HG03175 (cell line): ENCODE results near the gene ZNF536.
"Not testable (repeated sequence)": the region's sequence is repeated elsewhere in the genome, so short reads cannot be mapped to it uniquely, and the experiment has no call there.

Experiments
- ATAC-seq: cut with Tn5 transposase; IDR thresholded peaks from one replicate; pipeline ENCODE4 v1.9.1; 2021; ENCODE audit warnings: mild to moderate bottlenecking, moderate library complexity; ENCODE audit not compliant: unreplicated experiment

ZNF536 gene

GRCh38 chr19:30443531-30444252 is 71.5 kb downstream of the ZNF536 start:
- ATAC-seq: no peak

GRCh38 chr19:30444253-30444671 is 72.1 kb downstream of the ZNF536 start:
- ATAC-seq: no peak

GRCh38 chr19:30444686-30445232 is 72.6 kb downstream of the ZNF536 start:
- ATAC-seq: no peak

GRCh38 chr19:30445385-30445784 is 73.2 kb downstream of the ZNF536 start:
- ATAC-seq: no peak

GRCh38 chr19:30446120-30446519 is 73.9 kb downstream of the ZNF536 start:
- ATAC-seq: not testable (repeated sequence)

- no peak for ATAC-seq
Measured at GRCh38 chr19:30446850-30447552, 74.8 kb downstream of the ZNF536 start.

- ATAC-seq: no peak
Measured at GRCh38 chr19:30447553-30447870, 75.3 kb downstream of the ZNF536 start.

GRCh38 chr19:30448386-30449077 is 76.3 kb downstream of the ZNF536 start:
- no peak for ATAC-seq

- ATAC-seq: no peak
Measured at GRCh38 chr19:30449078-30449590, 77.0 kb downstream of the ZNF536 start.

- ATAC-seq: no peak
Measured at GRCh38 chr19:30449673-30450072, 77.5 kb downstream of the ZNF536 start.

GRCh38 chr19:30450100-30450499 is 77.9 kb downstream of the ZNF536 start:
- ATAC-seq: no peak

- no peak for ATAC-seq
Measured at GRCh38 chr19:30450835-30451321, 78.7 kb downstream of the ZNF536 start.

GRCh38 chr19:30452931-30453330 is 80.7 kb downstream of the ZNF536 start:
- no peak for ATAC-seq

- no peak for ATAC-seq
Measured at GRCh38 chr19:30453743-30454142, 81.6 kb downstream of the ZNF536 start.

GRCh38 chr19:30455881-30456280 is 83.7 kb downstream of the ZNF536 start:
- ATAC-seq: no peak

GRCh38 chr19:30457484-30457883 is 85.3 kb downstream of the ZNF536 start:
- ATAC-seq: no peak

- ATAC-seq: no peak
Measured at GRCh38 chr19:30459859-30460258, 87.7 kb downstream of the ZNF536 start.

- no peak for ATAC-seq
Measured at GRCh38 chr19:30464162-30464561, 92.0 kb downstream of the ZNF536 start.

GRCh38 chr19:30466598-30466997 is 94.4 kb downstream of the ZNF536 start:
- not testable (repeated sequence) for ATAC-seq

GRCh38 chr19:30467239-30467638 is 95.1 kb downstream of the ZNF536 start:
- ATAC-seq: no peak

- no peak for ATAC-seq
Measured at GRCh38 chr19:30469774-30470173, 97.6 kb downstream of the ZNF536 start.
